NCI-H187 (cell line): ENCODE data around the gene OTOF.
A peak's percentile ranks its signal among the peaks of the same experiment; 100 is the strongest.
"Not testable (repeated sequence)": the region's sequence is repeated elsewhere in the genome, so short reads cannot be mapped to it uniquely, and the experiment has no call there.

Experiments
- DNase-seq, 2 experiments: peaks; one replicate each; lab custom pipeline; 2025; lab: John Stamatoyannopoulos, UW

OTOF gene

GRCh38 chr2:26480566-26481423, 2.9 kb upstream of the OTOF start:
- no peak for DNase-seq

GRCh38 chr2:26479789-26480565, 2.1 kb upstream of the OTOF start:
- DNase-seq = no peak

DNA sequence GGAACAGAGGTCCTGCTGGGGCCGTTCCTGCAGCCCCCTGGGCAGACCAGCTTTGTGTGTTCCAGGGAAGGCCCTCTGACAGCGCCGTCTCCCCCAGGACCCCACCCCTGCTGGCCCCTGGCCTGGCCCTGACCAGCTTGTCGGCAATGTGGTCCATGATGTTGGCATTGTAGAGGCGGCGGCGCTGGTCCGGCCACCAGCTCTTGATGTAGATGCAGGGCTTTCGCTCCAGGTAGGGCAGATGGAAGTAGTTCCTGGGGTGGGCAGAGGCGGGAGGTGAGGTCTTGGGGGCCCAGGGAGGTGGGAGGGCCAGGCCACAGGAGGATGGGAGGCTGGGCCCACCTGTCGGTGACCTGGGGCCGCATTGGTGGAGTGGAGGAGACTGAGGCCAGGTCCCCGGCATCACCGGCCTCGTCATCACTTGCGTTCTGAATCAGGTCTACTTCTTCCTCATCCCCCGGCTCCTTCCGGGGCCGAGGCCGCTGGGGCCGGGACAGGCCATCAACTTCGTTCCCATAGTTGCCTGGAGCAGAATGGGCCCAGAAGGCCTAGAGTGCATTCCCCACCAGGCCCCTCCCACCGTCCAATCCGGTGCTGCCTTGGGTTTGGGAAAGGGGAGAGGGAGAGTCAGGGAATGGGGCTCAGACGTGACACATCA, 1.3 kb upstream of the OTOF start:
- no peak for DNase-seq

DNA sequence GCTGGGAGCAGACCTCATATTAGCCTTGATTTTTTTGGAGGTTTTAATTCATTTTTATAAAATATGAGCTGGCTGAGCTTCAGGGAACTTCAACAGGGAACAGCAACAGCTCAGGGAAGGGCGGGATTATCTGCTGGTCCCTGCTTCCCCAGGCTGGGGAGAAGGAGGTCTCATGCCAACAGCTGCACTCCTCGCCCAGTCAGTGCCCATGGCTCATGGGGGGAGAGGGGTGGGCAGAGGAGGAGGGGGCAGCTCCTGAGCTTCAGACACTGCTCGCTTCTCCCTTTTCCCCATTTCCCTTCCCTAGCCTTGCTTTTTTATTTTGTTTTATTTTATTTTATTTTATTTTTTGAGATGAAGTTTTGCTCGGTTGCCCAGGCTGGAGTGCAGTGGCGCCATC, 442 bp upstream of the OTOF start:
- no peak for DNase-seq

DNA sequence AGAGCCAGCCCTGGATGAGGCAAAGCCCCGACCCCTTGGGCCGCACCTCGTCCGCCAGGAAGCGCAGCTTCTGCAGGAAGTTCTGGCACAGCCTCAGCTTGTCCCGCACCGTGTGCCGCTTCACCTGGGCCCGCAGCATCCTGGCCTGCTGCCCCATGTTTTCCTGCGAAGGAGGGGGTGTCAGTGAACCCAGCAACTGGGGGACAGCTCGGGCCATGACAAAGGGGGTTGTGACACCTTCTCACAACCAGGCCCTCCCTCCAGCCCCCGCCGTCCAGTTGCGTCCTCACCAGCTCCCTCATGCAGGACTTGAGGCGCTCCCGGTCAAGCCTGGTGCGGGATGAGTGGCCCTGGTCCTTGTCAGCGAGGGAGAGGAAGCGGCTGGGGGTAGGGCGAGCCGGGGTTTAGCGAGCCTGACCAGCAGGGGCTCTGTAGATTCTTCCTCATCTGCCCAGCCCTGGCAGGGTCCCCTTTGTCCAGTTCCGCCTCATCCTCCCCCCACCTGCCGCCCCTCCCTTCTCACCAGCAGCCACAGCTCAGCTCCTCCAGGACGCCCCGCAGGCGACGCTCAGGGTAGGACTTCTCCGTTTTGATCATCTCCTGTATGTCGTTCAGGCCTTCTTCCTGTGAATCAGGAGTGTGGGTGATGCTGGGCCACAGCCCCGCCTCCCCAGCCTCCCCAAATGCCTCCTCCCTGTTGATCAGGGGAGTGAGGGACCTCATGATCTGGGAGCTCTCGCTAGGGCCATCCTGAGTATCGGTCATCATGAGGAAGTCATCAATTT, 606 bp downstream of the OTOF start:
- no peak for DNase-seq

GRCh38 chr2:26475832-26476501, 2.0 kb downstream of the OTOF start:
- no peak for DNase-seq

DNA sequence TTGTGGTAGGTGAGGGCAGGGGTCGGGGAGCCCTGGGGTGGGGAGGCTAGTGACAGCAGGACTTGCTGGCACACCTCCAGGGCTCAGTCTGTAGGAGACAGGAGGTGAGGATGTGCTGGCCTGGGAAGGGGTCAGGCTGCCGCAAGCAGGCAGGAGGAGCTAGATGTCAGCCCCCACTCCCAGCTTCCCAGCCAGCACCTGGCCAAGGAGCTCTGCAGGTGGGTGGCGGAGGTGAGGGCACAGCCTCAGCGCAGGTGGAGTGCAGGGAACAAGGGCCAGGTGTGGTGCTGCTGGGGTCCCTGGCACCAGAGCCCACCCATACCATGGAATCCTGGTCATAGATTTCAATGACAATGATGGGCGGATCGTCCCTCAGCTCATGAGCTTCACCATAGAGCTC, 2.9 kb downstream of the OTOF start:
- no peak for DNase-seq

DNA sequence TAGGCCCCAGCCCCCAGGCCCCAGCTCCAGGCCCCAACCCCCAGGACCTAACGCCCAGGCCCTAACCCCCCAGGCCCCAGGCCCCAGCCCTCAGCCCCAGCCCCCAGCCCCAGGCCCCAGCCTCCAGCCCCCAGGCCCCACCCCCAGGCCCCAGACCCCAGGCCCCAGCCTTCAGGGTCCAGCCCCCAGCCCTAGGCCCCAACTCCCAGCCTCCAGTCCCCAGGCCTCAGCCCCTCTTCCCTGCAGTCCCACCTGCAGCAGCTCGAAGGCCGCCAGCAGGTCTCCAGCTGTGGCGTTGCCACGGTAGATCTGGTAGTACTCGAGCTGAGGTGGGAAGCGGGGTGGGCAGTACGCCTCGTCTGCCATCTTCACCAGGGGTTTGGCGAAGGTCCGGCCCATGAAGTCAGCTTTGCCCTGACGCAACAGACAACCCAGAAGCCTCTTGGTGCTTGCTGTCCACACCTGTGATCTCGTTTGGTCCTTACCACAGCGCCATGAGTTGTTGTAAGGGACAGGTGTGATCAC, 3.6 kb downstream of the OTOF start:
- no peak for DNase-seq

DNA sequence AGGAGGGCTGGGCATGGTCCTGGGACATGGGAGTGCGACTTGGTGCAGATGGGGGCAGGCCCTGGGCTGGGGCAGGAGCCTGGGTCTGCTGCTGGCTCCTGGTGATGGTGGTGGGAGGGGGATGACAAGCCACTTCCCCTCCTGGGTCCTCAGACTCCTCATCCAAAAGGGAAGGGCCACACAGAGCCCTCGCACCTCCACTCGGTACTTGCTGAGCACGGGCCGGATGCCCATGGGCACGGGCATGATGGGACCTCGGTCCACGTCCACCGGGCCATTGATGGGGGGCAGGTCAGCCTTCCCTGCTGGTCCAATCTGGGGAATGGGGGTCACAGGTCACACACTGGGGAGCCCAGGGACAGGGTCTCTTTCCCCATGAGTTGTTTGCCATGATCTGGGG, 4.1 kb downstream of the OTOF start:
- DNase-seq = no peak

GRCh38 chr2:26472821-26473655, 4.9 kb downstream of the OTOF start:
- no peak for DNase-seq

- DNase-seq = no peak
Measured at GRCh38 chr2:26471766-26472706, 5.9 kb downstream of the OTOF start.

DNA sequence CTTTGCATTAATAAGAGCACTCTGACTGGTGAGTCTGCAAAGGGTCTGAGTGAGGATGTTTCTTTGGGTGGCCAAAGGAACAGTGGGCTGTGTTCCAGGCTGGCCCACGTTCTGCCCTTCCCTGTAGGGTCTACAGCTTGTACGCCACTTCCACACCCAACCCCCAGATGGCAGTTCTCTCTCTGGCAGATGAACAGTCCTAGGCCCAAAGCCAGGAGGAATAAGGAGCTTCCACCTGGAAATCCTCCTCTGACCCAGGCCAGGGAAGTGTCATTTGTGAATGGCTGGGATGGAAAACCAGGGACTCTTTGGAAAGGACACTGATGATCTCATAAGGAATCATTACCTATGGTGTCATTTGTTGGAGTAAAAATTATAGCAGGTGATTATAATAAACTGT, 6.6 kb downstream of the OTOF start:
- no peak for DNase-seq

- DNase-seq = no peak
Measured at GRCh38 chr2:26470601-26471260, 7.2 kb downstream of the OTOF start.

DNA sequence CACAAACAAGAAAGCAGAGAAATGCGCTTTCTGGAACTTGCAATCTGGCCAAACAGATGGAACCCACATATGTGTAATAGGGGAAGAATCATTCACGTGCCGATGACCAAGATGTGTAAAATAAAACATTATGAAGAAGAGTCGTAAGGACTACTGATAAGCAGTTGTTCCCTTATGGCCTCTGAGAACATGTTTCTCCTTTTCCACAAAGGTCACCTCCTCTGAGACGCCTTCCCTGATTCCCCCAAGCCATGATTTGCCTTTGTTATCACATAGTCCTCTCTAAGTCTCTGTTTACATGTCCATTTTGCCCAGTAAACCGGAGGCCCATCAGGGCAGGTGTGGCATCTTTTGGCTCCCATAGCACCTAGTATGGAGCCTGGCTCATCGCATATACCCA, 8.0 kb downstream of the OTOF start:
- no peak for DNase-seq

- peak; percentile 61 to 72 for DNase-seq
Measured at GRCh38 chr2:26469092-26469710, 8.7 kb downstream of the OTOF start.

- not testable (repeated sequence) for DNase-seq
Measured at GRCh38 chr2:26468544-26468943, 9.4 kb downstream of the OTOF start.

GRCh38 chr2:26466662-26467310, 11.1 kb downstream of the OTOF start:
- no peak for DNase-seq
